A673 (cell line): ENCODE data around the gene TRIM32. TPM values are rescaled to one million over a fixed set of nuclear protein-coding genes. Genes with fewer than 3 reads are reported as not detected.

ENCODE experiments used
- BruUV-seq: library from RNA; stranded (reverse); fragments of 400-500 nt; replicated peaks from 2 replicates; lab custom pipeline; 2021; lab: Mats Ljungman, UMichigan
- CTCF ChIA-PET: fragments of 300-600 bp; sonication (Branson Sonifier 250); formaldehyde crosslinking; loops from one replicate; lab custom pipeline; 2022; ENCODE audit warnings: antibody characterized with exemption; lab: Charles Lee
- POLR2A ChIA-PET: fragments of 300-600 bp; sonication (Branson Sonifier 250); formaldehyde crosslinking; loops from one replicate; lab custom pipeline; 2022; ENCODE audit warnings: antibody characterized with exemption; ENCODE audit not compliant: low non-redundant PET; lab: Charles Lee
- DNase-seq: peaks from one replicate; pipeline ENCODE4 v3.0.0-alpha.2; 2015; ENCODE audit warnings: low spot score
- H3K27ac ChIP-seq: fragments of 200-600 bp; sonication (generic); 2 replicates; pipeline ENCODE4 v1.5.1; 2016; ENCODE audit warnings: mixed run types, low read depth, mild to moderate bottlenecking, mixed read lengths, antibody characterized with exemption, low read length; ENCODE audit not compliant: poor library complexity, severe bottlenecking
- H3K27me3 ChIP-seq: fragments of 200-600 bp; sonication (generic); replicated peaks from 2 replicates; pipeline ENCODE4 v1.6.1; 2017; ENCODE audit warnings: mixed run types, low read depth, mild to moderate bottlenecking, mixed read lengths, antibody characterized with exemption, low read length; ENCODE audit not compliant: insufficient read depth, poor library complexity
- H3K36me3 ChIP-seq: fragments of 200-600 bp; sonication (generic); 2 replicates; pipeline ENCODE4 v1.6.1; 2016; ENCODE audit warnings: mixed run types, mild to moderate bottlenecking, mixed read lengths, antibody characterized with exemption, low read length; ENCODE audit not compliant: insufficient read depth, poor library complexity, severe bottlenecking
- H3K4me1 ChIP-seq: fragments of 200-600 bp; sonication (generic); 2 replicates; pipeline ENCODE4 v1.6.1; 2017; ENCODE audit warnings: mixed run types, mild to moderate bottlenecking, mixed read lengths, antibody characterized with exemption, low read length; ENCODE audit not compliant: insufficient read depth, poor library complexity, severe bottlenecking
- H3K4me3 ChIP-seq: fragments of 200-600 bp; sonication (generic); 2 replicates; pipeline ENCODE4 v1.5.1; 2016; ENCODE audit warnings: low read depth, mixed run types, mild to moderate bottlenecking, mixed read lengths, low read length; ENCODE audit not compliant: poor library complexity, severe bottlenecking
- H3K9me3 ChIP-seq: fragments of 200-600 bp; sonication (generic); 2 replicates; pipeline ENCODE4 v1.6.1; 2016; ENCODE audit warnings: mixed run types, low read depth, mild to moderate bottlenecking, mixed read lengths, antibody characterized with exemption, low read length; ENCODE audit not compliant: poor library complexity, severe bottlenecking
- CTCF ChIP-seq: fragments of 300-800, 200-600 bp; sonication (generic); conservative IDR thresholded peaks from 2 replicates; pipeline ENCODE4 v1.5.1; 2017; ENCODE audit warnings: low read depth, mild to moderate bottlenecking, antibody characterized with exemption, low read length, moderate library complexity, mixed read lengths
- EZH2 ChIP-seq: fragments of 200-600 bp; sonication (generic); IDR thresholded peaks from 2 replicates; pipeline ENCODE4 v1.6.1; 2017; ENCODE audit warnings: borderline replicate concordance, low read depth, mild to moderate bottlenecking, mixed read lengths, antibody characterized with exemption, low read length; ENCODE audit not compliant: poor library complexity, severe bottlenecking
- intact Hi-C: fragments of 100-400 bp; cut with micrococcal nuclease; formaldehyde crosslinking; loops from one replicate; pipeline ENCODE4 v1.10.0; 2022; ENCODE audit not compliant: unreplicated experiment
- total RNA-seq: library from RNA; stranded (reverse); gene quantifications from 2 replicates; pipeline ENCODE4 v1.2.3, GENCODE V29; 2021

The TRIM32 gene
- total RNA-seq, 1 experiment from 2014 or later: 28.9 TPM

GRCh38 chr9:116737152-116737546 lies 50.0 kb downstream of the TRIM32 start:
- intact Hi-C loops: loop anchor here (1.0 kb wide), 1 partner anchor 123 kb away; no protein-coding TSS in a partner anchor

GRCh38 chr9:116741086-116741740 lies 54.1 kb downstream of the TRIM32 start:
- intact Hi-C loops: no loop called here
- H3K9me3 ChIP-seq: no peaks in the 10 kb centered on the region
- no TSS peak for BruUV-seq
- ChIA-PET POLR2A (no interaction called here), CTCF (no interaction called here)
- no peak overlapping the region for H3K27ac ChIP-seq
- H3K36me3 ChIP-seq: no peaks in the 10 kb centered on the region
- no peak overlapping the region for H3K4me3 ChIP-seq
- no peak for DNase-seq
- TF ChIP-seq CTCF: no peak
- TF ChIP-seq EZH2: no peak
- H3K27me3 ChIP-seq: no peaks in the 10 kb centered on the region
- no peaks in the 10 kb centered on the region for H3K4me1 ChIP-seq

More at GRCh38 chr9:116737152-116737546, 50.0 kb downstream of the TRIM32 start:
- H3K4me3 ChIP-seq: no peak overlapping the region
- ChIA-PET POLR2A (interaction anchor here (0.6 kb wide), 1 partner anchor 63 kb away, joined by 4 read pairs; no protein-coding TSS in a partner anchor), CTCF (interaction anchor here (0.5 to 3.1 kb wide), 10 partner anchors 11 to 1788 kb away, joined by 3 to 72 read pairs (median 3); no protein-coding TSS in a partner anchor)
- TF ChIP-seq CTCF: peak; percentile 98
- no peak for TF ChIP-seq EZH2
- DNase-seq: peak; percentile 92
- no peak overlapping the region for H3K27ac ChIP-seq
- H3K9me3 ChIP-seq: no peaks in the 10 kb centered on the region
- H3K36me3 ChIP-seq: no peaks in the 10 kb centered on the region
- H3K4me1 ChIP-seq: no peaks in the 10 kb centered on the region
- BruUV-seq: no TSS peak
- no peaks in the 10 kb centered on the region for H3K27me3 ChIP-seq

GRCh38 chr9:116741742-116742141 lies 54.6 kb downstream of the TRIM32 start:
- H3K27me3 ChIP-seq: no peaks in the 10 kb centered on the region
- H3K9me3 ChIP-seq: no peaks in the 10 kb centered on the region
- no peak overlapping the region for H3K4me3 ChIP-seq
- no peak for TF ChIP-seq CTCF
- TF ChIP-seq EZH2: no peak
- no peak for DNase-seq
- no TSS peak for BruUV-seq
- ChIA-PET CTCF (no interaction called here), POLR2A (no interaction called here)
- no peaks in the 10 kb centered on the region for H3K4me1 ChIP-seq
- intact Hi-C loops: no loop called here
- no peak overlapping the region for H3K27ac ChIP-seq
- H3K36me3 ChIP-seq: no peaks in the 10 kb centered on the region
